Activated T-helper 1 cell treated with anti-CD3 and anti-CD28 coated beads, Interleukin-12 subunit alpha, Interleukin-12 subunit beta, Interleukin-2, Interleukin-4 antibody, amounts not matched to agents 30 ng/mL and 10 ng/mL and 1 ng/mL, durations not matched to agents 14 hours and 24 hours and 36 hours (primary cell): ENCODE measurements around the gene MPRIP. TPM values are rescaled to one million over a fixed set of nuclear protein-coding genes. Genes with fewer than 3 reads are reported as not detected.

Experiments used
- DNase-seq: peaks from one replicate; pipeline ENCODE4 v3.0.0; 2021; ENCODE audit warnings: low spot score
- H3K27ac Mint-ChIP-seq: one replicate; pipeline ENCODE4 v1.8.0; 2021; ENCODE audit warnings: mild to moderate bottlenecking, mixed read lengths
- H3K27me3 Mint-ChIP-seq: one replicate; pipeline ENCODE4 v1.8.0; 2022; ENCODE audit warnings: mild to moderate bottlenecking, moderate library complexity, mixed read lengths; ENCODE audit not compliant: insufficient read depth
- H3K36me3 Mint-ChIP-seq: one replicate; pipeline ENCODE4 v1.8.0; 2021; ENCODE audit warnings: low read depth, mixed read lengths
- H3K4me1 Mint-ChIP-seq: one replicate; pipeline ENCODE4 v1.8.0; 2021; ENCODE audit warnings: low read depth, mixed read lengths
- H3K4me3 Mint-ChIP-seq: one replicate; pipeline ENCODE4 v1.8.0; 2021; ENCODE audit warnings: mild to moderate bottlenecking, moderate library complexity, mixed read lengths
- H3K9me3 Mint-ChIP-seq: one replicate; pipeline ENCODE4 v1.8.0; 2021; ENCODE audit warnings: mixed read lengths
- intact Hi-C: fragments of 100-400 bp; cut with micrococcal nuclease; formaldehyde crosslinking; loops from one replicate; pipeline ENCODE4 v1.15.1; 2024
- total RNA-seq: library from RNA; stranded (reverse); gene quantifications from 2 replicates; pipeline ENCODE4 v1.2.3, GENCODE V29; 2022

Gene MPRIP
- total RNA-seq, 1 donor from 2014 or later: 175 TPM

DNA sequence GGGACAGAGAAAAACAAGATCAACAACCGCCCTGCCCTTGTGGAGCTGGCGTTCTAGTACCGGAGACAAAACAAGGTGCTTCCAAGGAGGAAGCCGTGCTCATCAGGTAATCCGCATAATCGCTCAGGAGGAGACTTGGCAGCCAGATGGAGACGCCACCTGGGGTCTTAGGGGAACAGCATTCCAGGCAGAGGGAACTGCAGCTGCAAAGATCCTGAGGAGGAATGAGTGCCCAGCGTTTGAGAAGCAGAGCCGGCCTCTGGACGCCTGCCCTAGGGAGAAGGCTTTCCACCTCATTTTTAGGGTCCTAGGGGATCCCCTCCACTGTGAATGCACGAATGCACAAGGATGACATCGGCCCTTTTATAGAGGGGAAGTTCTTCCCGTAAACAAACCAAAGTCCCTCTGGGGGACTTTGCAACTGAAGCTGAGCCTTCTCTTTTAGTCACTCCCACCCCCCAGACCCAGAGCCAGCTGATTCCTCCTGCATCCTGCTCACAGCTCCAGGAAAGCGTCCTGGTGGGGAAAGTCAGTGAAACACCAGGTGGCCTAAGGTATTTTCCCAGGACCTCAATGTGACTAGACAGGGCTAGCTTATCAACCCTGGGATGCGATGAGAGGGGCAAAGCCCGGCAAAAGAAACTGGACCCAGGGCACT is 13.2 kb upstream of the MPRIP start:
- intact Hi-C loops: no loop called here
- Mint-ChIP-seq H3K4me1 (no peaks in the 10 kb centered on the region), H3K4me3 (no peak overlapping the region), H3K27me3 (no peaks in the 10 kb centered on the region), H3K9me3 (no peaks in the 10 kb centered on the region), H3K27ac (peak overlapping the region; percentile 29), H3K36me3 (no peaks in the 10 kb centered on the region)
- DNase-seq: no peak

DNA sequence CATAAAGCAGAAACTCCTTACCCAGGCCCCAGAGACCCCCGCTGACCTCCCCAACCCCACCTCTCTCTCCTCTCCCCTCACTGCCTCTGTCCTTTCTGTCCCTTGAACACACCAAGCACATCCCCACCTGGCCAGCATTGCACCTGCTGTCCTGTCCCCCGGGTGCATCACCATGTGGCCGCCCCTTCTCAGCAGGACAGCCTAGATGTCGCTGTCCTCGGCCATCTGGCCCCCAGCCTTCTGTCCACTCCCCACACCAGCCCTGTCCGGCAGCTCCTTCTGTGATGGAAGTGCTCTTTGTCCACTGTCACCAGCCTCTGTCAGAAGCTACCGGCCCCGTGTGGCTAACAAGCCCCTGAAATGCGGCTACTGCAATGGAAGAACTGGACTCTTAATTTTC is 12.3 kb upstream of the MPRIP start:
- no peak for DNase-seq
- no peak overlapping the region for H3K4me3 Mint-ChIP-seq
- H3K36me3 Mint-ChIP-seq: no peaks in the 10 kb centered on the region
- no peaks in the 10 kb centered on the region for H3K27me3 Mint-ChIP-seq
- H3K9me3 Mint-ChIP-seq: no peaks in the 10 kb centered on the region
- H3K27ac Mint-ChIP-seq: no peak overlapping the region
- intact Hi-C loops: no loop called here
- H3K4me1 Mint-ChIP-seq: no peaks in the 10 kb centered on the region

DNA sequence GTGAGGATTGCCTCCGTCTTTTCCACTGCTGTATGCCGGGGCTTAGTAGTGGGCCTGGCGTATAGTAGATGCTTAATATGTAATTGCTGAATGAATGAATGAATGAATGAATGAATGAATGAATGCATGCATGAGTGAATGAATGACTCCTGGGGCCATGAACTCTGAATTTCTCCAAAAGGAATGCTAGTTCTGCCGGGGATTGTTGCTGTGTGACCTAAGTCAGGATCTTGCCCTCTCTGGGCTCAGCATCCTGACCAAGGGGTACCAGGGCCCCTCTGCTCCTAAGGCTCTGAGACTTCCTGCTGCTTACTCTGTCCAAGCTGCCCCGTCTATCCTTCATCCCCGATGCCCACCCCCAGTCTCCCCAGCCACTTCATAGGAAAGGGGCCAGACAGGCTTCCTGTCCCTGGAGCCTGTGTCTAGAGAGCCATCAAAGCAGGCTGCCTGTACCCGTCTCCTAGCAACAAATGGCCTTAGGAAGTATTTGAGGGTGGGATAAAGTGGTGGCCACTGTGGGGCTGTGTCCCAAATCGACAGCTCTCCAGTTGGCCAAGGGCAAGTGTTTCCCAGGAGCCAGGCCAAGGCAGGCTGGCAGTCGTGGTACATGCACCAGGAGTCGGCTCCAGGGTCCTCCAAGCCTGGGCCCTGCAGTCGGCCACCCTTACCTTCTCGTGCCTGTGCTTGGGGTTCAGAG is 11.6 kb upstream of the MPRIP start:
- no peaks in the 10 kb centered on the region for H3K36me3 Mint-ChIP-seq

DNA sequence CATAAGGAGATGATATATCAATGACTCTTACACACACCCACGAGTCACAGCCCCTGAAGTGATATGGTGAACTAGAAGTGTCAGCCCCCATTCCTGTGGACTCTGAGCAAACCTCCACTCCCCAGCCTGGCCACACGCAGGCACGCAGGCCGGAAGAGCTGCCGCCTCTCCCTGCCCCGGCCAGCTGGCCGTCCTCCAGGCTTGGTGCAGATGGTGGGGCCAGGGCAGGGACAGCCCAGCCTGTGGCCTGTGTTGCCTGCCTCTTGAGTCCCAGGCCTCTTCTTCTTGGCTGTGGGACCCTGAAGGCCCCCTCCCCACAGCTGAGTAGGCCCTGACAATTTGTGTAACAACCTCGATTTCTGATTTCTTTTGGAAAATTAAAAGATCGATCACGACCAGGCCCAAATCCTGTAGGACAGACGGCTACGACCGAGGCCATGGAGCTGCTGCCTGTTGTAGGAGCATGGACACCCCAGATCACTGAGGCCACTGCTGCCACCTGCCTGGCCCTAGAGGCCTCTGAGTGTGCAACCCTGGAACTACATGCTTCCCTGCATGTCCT is 10.0 kb upstream of the MPRIP start:
- H3K27ac Mint-ChIP-seq: no peak overlapping the region
- H3K9me3 Mint-ChIP-seq: no peaks in the 10 kb centered on the region
- H3K4me3 Mint-ChIP-seq: no peak overlapping the region
- no peaks in the 10 kb centered on the region for H3K36me3 Mint-ChIP-seq
- no peaks in the 10 kb centered on the region for H3K4me1 Mint-ChIP-seq
- no peak for DNase-seq
- peaks cover 4% of the 10 kb centered on the region for H3K27me3 Mint-ChIP-seq
- intact Hi-C loops: no loop called here

More for the DNA sequence above, 11.6 kb upstream of the MPRIP start:
- Mint-ChIP-seq H3K9me3 (no peaks in the 10 kb centered on the region), H3K4me3 (no peak overlapping the region), H3K27me3 (peaks cover under 1% of the 10 kb centered on the region), H3K4me1 (no peaks in the 10 kb centered on the region), H3K27ac (no peak overlapping the region)
- no peak for DNase-seq
- intact Hi-C loops: no loop called here

DNA sequence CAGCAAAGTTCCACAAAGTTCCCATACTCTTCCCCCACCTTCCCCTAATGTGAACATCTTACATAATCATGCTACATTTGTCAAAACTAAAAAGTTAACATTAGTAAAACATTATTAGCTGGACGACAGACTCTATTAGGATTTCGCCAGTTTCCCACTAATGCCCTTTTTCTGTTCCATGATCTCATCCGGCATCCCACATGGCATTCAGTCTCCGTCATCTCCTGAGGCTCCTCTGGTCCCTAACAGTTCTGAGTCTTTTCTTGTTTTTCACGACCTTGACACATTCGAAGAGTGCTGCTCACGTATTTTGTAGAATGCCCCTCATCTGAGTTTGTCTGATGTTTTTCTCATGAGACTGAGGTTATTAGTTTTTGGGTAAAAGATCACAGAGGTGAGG is 8.8 kb upstream of the MPRIP start:
- no peak for DNase-seq
- intact Hi-C loops: no loop called here
- Mint-ChIP-seq H3K36me3 (no peaks in the 10 kb centered on the region), H3K4me1 (no peaks in the 10 kb centered on the region), H3K27ac (no peak overlapping the region), H3K4me3 (no peak overlapping the region), H3K9me3 (no peaks in the 10 kb centered on the region), H3K27me3 (peaks cover 4% of the 10 kb centered on the region)

DNA sequence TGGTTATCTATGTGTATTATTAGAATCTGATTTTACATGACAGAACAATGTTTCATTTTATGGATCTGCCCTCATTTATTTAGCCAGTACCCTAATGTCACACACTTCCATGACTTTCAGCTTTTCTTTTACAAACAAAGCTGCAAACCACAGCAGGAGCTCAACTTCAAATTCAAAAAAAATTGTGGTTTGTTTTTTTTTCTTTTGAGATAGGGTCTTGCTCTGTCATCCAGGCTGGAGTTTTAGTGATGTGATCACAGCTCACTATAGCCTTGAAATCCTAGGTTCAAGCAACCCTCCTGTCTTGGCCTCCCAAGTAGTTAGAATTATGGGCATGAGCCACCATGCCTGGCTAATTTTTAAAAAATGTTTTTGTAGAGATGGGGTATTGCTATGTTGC is 8.2 kb upstream of the MPRIP start:
- Mint-ChIP-seq H3K36me3 (no peaks in the 10 kb centered on the region), H3K4me3 (no peak overlapping the region), H3K27me3 (peaks cover 4% of the 10 kb centered on the region), H3K9me3 (no peaks in the 10 kb centered on the region), H3K27ac (no peak overlapping the region), H3K4me1 (no peaks in the 10 kb centered on the region)
- no peak for DNase-seq
- intact Hi-C loops: no loop called here

DNA sequence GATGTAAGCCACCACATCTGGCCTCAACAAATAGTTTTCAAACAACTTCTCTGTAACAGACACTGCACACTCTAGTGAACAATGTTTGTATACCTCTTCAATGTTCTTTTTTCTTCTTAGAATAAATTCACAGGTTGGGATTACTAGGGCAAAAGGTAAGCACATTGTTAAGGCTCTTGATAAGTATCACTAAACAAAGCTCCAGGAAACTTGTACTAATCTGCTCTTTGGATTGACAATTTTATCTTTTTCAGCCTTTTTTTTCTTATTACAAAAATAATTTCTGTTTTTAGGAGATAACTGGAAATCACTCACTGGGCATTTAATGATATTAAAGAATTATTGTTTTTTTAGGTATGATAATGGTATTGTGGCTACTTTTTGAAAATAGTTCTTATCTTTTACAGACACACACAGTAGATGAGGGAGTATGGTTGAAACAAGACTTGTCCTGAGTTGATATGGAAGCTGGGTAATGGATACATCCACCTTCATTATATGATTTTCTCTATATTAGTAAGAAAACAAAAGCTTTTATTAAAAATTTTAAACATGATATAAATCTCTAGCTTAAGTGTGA is 7.7 kb upstream of the MPRIP start:
- H3K4me1 Mint-ChIP-seq: no peaks in the 10 kb centered on the region
- H3K36me3 Mint-ChIP-seq: no peaks in the 10 kb centered on the region
- DNase-seq: no peak
- H3K27ac Mint-ChIP-seq: no peak overlapping the region
- no peak overlapping the region for H3K4me3 Mint-ChIP-seq
- H3K27me3 Mint-ChIP-seq: peaks cover 4% of the 10 kb centered on the region
- intact Hi-C loops: no loop called here
- H3K9me3 Mint-ChIP-seq: no peaks in the 10 kb centered on the region

DNA sequence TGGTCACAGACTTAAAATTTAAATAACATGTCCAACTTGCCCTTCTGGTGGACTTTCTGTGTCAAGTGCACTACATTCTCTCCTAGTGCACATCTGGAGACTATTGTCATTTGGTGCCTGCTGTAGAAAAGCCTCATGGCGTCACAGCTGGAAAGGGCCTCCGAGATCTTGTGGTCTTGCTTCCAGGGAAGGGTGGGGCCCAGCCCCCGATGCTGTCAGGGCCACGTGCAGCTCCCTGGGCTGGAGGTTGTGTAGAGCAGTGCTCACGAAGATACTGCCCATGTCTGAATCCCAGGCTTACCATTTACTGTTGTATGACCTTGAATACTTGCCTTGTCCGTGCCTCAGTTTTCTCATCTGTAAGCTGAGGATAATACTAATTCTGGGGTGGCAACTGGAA is 6.8 kb upstream of the MPRIP start:
- intact Hi-C loops: no loop called here
- Mint-ChIP-seq H3K4me3 (no peak overlapping the region), H3K36me3 (no peaks in the 10 kb centered on the region), H3K27me3 (peaks cover 6% of the 10 kb centered on the region), H3K9me3 (no peaks in the 10 kb centered on the region), H3K4me1 (no peaks in the 10 kb centered on the region), H3K27ac (no peak overlapping the region)
- DNase-seq: no peak

DNA sequence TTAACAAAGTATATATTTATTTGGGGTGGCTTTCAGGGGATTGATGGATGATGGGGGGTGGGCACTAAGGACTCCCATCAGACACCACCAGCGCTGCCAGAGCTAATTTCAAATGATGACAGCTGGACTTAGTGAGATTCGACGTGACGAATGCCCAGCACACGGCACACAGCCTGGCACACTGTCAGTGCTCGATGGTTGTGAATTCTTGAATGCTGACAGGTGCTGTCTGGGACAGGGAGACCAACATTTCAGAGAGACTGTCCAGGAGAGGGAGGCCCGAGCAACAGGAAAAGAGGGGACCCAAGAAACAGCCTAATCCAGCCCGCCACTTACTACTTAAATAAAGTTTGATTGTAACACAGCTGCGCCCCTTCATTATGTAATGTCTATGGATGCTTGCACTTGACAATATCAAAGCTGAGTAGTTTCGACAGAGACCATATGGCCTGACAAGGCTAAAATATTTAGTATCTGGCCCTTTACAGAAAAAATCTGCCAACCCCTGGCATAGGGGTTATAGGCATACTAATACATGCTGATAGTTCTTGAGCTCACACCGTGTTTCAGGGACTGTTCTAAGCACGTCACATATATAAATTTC is 6.2 kb upstream of the MPRIP start:
- DNase-seq: no peak
- H3K27ac Mint-ChIP-seq: no peak overlapping the region
- H3K27me3 Mint-ChIP-seq: peaks cover 6% of the 10 kb centered on the region
- no peak overlapping the region for H3K4me3 Mint-ChIP-seq
- intact Hi-C loops: no loop called here
- H3K4me1 Mint-ChIP-seq: peaks cover 2% of the 10 kb centered on the region
- no peaks in the 10 kb centered on the region for H3K36me3 Mint-ChIP-seq
- no peaks in the 10 kb centered on the region for H3K9me3 Mint-ChIP-seq

DNA sequence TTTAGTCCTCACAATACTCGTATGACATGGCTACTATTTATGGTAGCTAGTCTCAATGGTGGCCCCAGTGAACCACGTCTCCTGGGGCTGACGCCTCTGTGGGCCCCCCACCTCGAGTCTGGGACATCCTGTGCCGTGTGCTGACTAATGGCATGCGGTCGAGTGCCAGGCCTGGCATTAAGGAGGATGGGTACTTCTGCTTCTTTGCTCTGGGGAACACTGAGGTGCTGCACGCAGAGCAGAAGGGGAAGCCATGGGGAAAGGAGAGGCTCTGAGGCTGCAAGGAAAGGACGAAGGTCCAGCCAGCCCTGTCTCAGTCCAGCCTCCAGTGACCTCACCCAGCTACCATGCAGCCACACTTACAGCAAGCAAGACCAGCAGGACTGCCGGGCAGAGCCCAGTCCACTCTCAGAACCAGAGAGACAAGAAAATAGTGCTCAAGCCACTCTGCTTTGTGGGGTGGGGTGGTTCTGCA is 5.7 kb upstream of the MPRIP start:
- DNase-seq: no peak
- Mint-ChIP-seq H3K36me3 (no peaks in the 10 kb centered on the region), H3K4me1 (peaks cover 8% of the 10 kb centered on the region), H3K9me3 (no peaks in the 10 kb centered on the region), H3K4me3 (no peak overlapping the region), H3K27ac (no peak overlapping the region), H3K27me3 (peaks cover 6% of the 10 kb centered on the region)
- intact Hi-C loops: no loop called here

DNA sequence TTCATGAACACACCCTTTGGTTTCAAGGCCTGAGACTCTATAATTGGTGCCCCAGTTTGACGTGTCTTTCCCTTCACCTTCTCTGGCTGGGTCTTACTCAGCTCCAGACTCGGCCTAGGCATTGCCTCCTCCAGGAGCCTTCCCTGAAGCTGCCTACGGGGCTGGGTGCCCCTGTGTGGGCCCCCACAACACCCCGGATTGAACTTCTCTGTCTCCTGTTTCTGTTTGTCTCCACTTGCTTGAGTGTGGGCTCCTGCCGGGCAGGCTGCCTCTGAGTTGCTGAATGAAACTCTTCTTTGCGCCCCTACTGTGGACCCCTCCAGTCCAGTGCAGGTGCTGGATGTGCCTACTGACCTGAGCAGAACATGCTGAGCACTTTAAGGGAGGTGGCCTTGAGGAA is 2.3 kb upstream of the MPRIP start:
- no peak for DNase-seq
- Mint-ChIP-seq H3K36me3 (no peaks in the 10 kb centered on the region), H3K4me3 (no peak overlapping the region), H3K27me3 (peaks cover 6% of the 10 kb centered on the region), H3K4me1 (peaks cover 32% of the 10 kb centered on the region), H3K27ac (no peak overlapping the region), H3K9me3 (no peaks in the 10 kb centered on the region)
- intact Hi-C loops: loop anchor here (10.0 kb wide), 1 partner anchor 715 kb away; no protein-coding TSS in a partner anchor

DNA sequence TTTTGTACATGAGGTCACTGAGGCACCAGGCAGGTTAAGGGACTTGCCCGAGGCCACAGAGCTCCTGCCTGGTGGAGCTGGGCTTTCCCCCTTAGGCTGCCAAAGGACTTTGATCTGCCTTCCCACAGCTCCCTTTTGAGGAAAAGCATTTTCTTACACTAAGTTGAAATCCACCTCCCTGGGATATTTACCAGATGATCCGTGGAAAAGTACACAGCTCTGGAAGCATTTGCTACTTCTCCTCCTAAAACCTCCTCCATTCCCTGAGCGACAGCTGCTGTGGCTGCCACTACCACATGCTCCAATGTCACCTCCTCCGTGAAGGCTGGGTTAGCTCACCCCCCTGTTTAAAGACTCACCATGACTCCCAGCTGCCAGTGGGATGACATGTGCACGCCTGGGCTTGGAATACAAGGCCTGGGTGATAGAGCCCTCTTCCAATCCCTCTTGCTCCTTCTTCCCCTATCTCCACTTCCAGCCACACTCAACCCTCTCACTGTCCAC is 1.2 kb upstream of the MPRIP start:
- DNase-seq: no peak
- H3K9me3 Mint-ChIP-seq: no peaks in the 10 kb centered on the region
- H3K36me3 Mint-ChIP-seq: no peaks in the 10 kb centered on the region
- peaks cover 2% of the 10 kb centered on the region for H3K27me3 Mint-ChIP-seq
- peaks cover 38% of the 10 kb centered on the region for H3K4me1 Mint-ChIP-seq
- peak overlapping the region; percentile 80 for H3K4me3 Mint-ChIP-seq
- H3K27ac Mint-ChIP-seq: no peak overlapping the region
- intact Hi-C loops: loop anchor here (1.0 to 10.0 kb wide), 3 partner anchors 48 to 714 kb away; partner anchors contain the start of gene PLD6
